HCT116 (cell line): ENCODE results near the gene CSTF2T. TPM values are rescaled to one million over a fixed set of nuclear protein-coding genes. Genes with fewer than 3 reads are reported as not detected.

Source experiments
- ATAC-seq: fragments of 200-7000 bp; cut with Tn5 transposase; 2 replicates; pipeline ENCODE4 v1.9.1; 2020; ENCODE audit warnings: mild to moderate bottlenecking, moderate library complexity
- BruUV-seq: library from RNA; stranded (reverse); fragments of 400-500 nt; replicated peaks from 2 replicates; lab custom pipeline; 2021; lab: Mats Ljungman, UMichigan
- CTCF ChIA-PET: fragments of 300-600 bp; sonication (Branson Sonifier 250); formaldehyde crosslinking; loops from one replicate; lab custom pipeline; 2021; ENCODE audit warnings: antibody characterized with exemption; lab: Charles Lee
- POLR2A ChIA-PET: fragments of 300-600, 350-600 bp; sonication (Branson Sonifier 250); formaldehyde crosslinking; loops from one replicate; lab custom pipeline; 2021; ENCODE audit warnings: antibody characterized with exemption; lab: Charles Lee
- RAD21 ChIA-PET, 2 experiments: fragments of 300-600 bp; sonication (Branson Sonifier 250); formaldehyde crosslinking; loops; one replicate each; lab custom pipeline; 2023; ENCODE audit warnings: low total read pairs in 2 of 2; ENCODE audit not compliant: uncharacterized antibody in 2 of 2, unreplicated experiment in 2 of 2, low non-redundant PET in 1 of 2; lab: Charles Lee
- DNase-seq: peaks from one replicate; pipeline ENCODE4 v3.0.0-alpha.2; 2010; ENCODE audit warnings: low read depth, low spot score
- H2AFZ ChIP-seq: fragments of 200-600 bp; shearing (Covaris generic), sonication (generic); 2 replicates; pipeline ENCODE4 v1.6.1; 2017; ENCODE audit warnings: low read depth, mixed run types, mixed read lengths, antibody characterized with exemption, low read length; ENCODE audit not compliant: poor library complexity, severe bottlenecking
- H3K27ac ChIP-seq: 2 replicates; pipeline ENCODE4 v1.5.1; 2012; ENCODE audit warnings: low read depth, low read length
- H3K27me3 ChIP-seq: fragments of 200-600 bp; sonication (generic); 2 replicates; pipeline ENCODE4 v1.6.1; 2016; ENCODE audit warnings: mixed run types, low read length, mixed read lengths; ENCODE audit not compliant: insufficient read depth
- H3K36me3 ChIP-seq, 2 experiments: fragments of 200-500 bp in 1 of 2; fragments of 200-600 bp in 1 of 2; sonication (Bioruptor generic) in 1 of 2; sonication (generic) in 1 of 2; 2 replicates each; pipeline versions ENCODE4 v1.5.1 to v1.6.1; 2014 to 2016; ENCODE audit warnings: low read length in 2 of 2, inconsistent platforms in 1 of 2, mixed read lengths in 1 of 2, mixed run types in 1 of 2; ENCODE audit not compliant: insufficient read depth in 2 of 2, control insufficient read depth in 1 of 2
- H3K4me1 ChIP-seq, 2 experiments: fragments of 200-600 bp in 1 of 2; sonication (generic) in 1 of 2; 2 replicates each; pipeline versions ENCODE4 v1.5.1 to v1.6.1; 2012 to 2017; ENCODE audit warnings: low read length in 2 of 2, inconsistent platforms in 1 of 2, mild to moderate bottlenecking in 1 of 2, mixed read lengths in 1 of 2, mixed run types in 1 of 2, moderate library complexity in 1 of 2; ENCODE audit not compliant: insufficient read depth in 2 of 2, control insufficient read depth in 1 of 2
- H3K4me2 ChIP-seq: fragments of 200-600 bp; sonication (generic); 2 replicates; pipeline ENCODE4 v1.6.1; 2017; ENCODE audit warnings: mixed run types, low read length, mixed read lengths
- H3K4me3 ChIP-seq, 2 experiments: fragments of 200-600 bp in 1 of 2; sonication (generic) in 1 of 2; replicated peaks in 1 of 2; 2 replicates each; pipeline ENCODE4 v1.5.1; 2011 to 2016; ENCODE audit warnings: low read length in 2 of 2, control low read depth in 1 of 2, low read depth in 1 of 2, mild to moderate bottlenecking in 1 of 2, mixed read lengths in 1 of 2, mixed run types in 1 of 2
- H3K79me2 ChIP-seq: fragments of 200-600 bp; sonication (generic); 2 replicates; pipeline ENCODE4 v1.6.1; 2017; ENCODE audit warnings: mild to moderate bottlenecking, mixed run types, low read length, moderate library complexity, mixed read lengths; ENCODE audit not compliant: insufficient read depth
- H3K9ac ChIP-seq: fragments of 200-600 bp; sonication (generic); 2 replicates; pipeline ENCODE4 v1.6.1; 2016; ENCODE audit warnings: low read length, mixed read lengths
- H3K9me2 ChIP-seq: fragments of 200-600 bp; sonication (generic), shearing (Covaris generic); 2 replicates; pipeline ENCODE4 v1.6.1; 2017; ENCODE audit warnings: mixed run types, mild to moderate bottlenecking, moderate library complexity; ENCODE audit not compliant: insufficient read depth
- H3K9me3 ChIP-seq, 2 experiments: fragments of 200-500 bp in 1 of 2; fragments of 200-600 bp in 1 of 2; sonication (Bioruptor generic) in 1 of 2; sonication (generic) in 1 of 2; 2 replicates each; pipeline ENCODE4 v1.6.1; 2014 to 2017; ENCODE audit warnings: low read length in 2 of 2, mixed read lengths in 2 of 2, inconsistent platforms in 1 of 2, low read depth in 1 of 2, mild to moderate bottlenecking in 1 of 2, mixed run types in 1 of 2, moderate library complexity in 1 of 2; ENCODE audit not compliant: control insufficient read depth in 1 of 2, insufficient read depth in 1 of 2
- H4K20me1 ChIP-seq: fragments of 200-600 bp; sonication (generic), shearing (Covaris generic); 2 replicates; pipeline ENCODE4 v1.6.1; 2017; ENCODE audit warnings: mixed run types, mild to moderate bottlenecking, moderate library complexity; ENCODE audit not compliant: insufficient read depth
- CBX3 ChIP-seq: IDR thresholded peaks from 2 replicates; pipeline ENCODE4 v1.6.1; 2012; ENCODE audit warnings: low read depth
- CEBPB ChIP-seq: IDR thresholded peaks from 2 replicates; pipeline ENCODE4 v1.6.1; 2012; ENCODE audit warnings: low read depth
- CTCF ChIP-seq, 3 experiments: fragments of 200-600 bp in 1 of 3; sonication (generic) in 1 of 3; IDR thresholded peaks in 2 of 3; conservative IDR thresholded peaks in 1 of 3; 2 replicates each; pipeline ENCODE4 v1.5.1; 2012 to 2017; ENCODE audit warnings: low read depth in 2 of 3, low read length in 2 of 3, antibody characterized with exemption in 1 of 3, borderline replicate concordance in 1 of 3, control low read depth in 1 of 3, mild to moderate bottlenecking in 1 of 3, mixed read lengths in 1 of 3, mixed run types in 1 of 3, moderate library complexity in 1 of 3; ENCODE audit not compliant: insufficient read depth in 1 of 3
- EGR1 ChIP-seq: IDR thresholded peaks from 2 replicates; pipeline ENCODE4 v1.6.1; 2012; ENCODE audit warnings: low read depth
- EZH2 ChIP-seq: fragments of 200-600 bp; sonication (generic); IDR thresholded peaks from 2 replicates; pipeline ENCODE4 v1.6.1; 2017; ENCODE audit warnings: antibody characterized with exemption, mixed run types
- EZH2phosphoT487 ChIP-seq: fragments of 200-600 bp; IDR thresholded peaks from 2 replicates; pipeline ENCODE4 v1.6.1; 2018; ENCODE audit warnings: antibody characterized with exemption, borderline replicate concordance
- JUND ChIP-seq: IDR thresholded peaks from 2 replicates; pipeline ENCODE4 v1.6.1; 2012
- POLR2A ChIP-seq: IDR thresholded peaks from 2 replicates; pipeline ENCODE4 v1.7.0; 2011; ENCODE audit warnings: borderline replicate concordance; ENCODE audit not compliant: insufficient read depth, insufficient read length; ENCODE audit errors: extremely low read depth
- RAD21 ChIP-seq: IDR thresholded peaks from 2 replicates; pipeline ENCODE4 v1.6.1; 2012; ENCODE audit warnings: low read depth, mild to moderate bottlenecking
- SIN3A ChIP-seq: IDR thresholded peaks from 2 replicates; pipeline ENCODE4 v1.6.1; 2012; ENCODE audit warnings: low read depth
- SRF ChIP-seq: IDR thresholded peaks from 2 replicates; pipeline ENCODE4 v1.6.1; 2012; ENCODE audit warnings: low read depth
- TCF7L2 ChIP-seq: IDR thresholded peaks from 2 replicates; pipeline ENCODE4 v1.7.0; 2011; ENCODE audit warnings: borderline replicate concordance, inconsistent platforms; ENCODE audit not compliant: insufficient read depth, insufficient read length; ENCODE audit errors: extremely low read depth
- YY1 ChIP-seq: IDR thresholded peaks from 2 replicates; pipeline ENCODE4 v1.6.1; 2011; ENCODE audit warnings: low read length, low read depth, moderate library complexity, mild to moderate bottlenecking; ENCODE audit not compliant: insufficient replicate concordance; ENCODE audit errors: extremely low read depth
- ZBTB33 ChIP-seq: IDR thresholded peaks from 2 replicates; pipeline ENCODE4 v1.6.1; 2011; ENCODE audit warnings: mild to moderate bottlenecking, low read length, moderate library complexity; ENCODE audit not compliant: insufficient replicate concordance; ENCODE audit errors: extremely low read depth
- intact Hi-C: fragments of 100-400 bp; cut with micrococcal nuclease; formaldehyde crosslinking; loops from 2 replicates; pipeline ENCODE4 v1.10.0; 2022
- total RNA-seq: library from RNA; stranded (reverse); gene quantifications from one replicate; pipeline ENCODE4 v1.2.1, GENCODE V29; 2021; ENCODE audit not compliant: unreplicated experiment

The CSTF2T gene
- total RNA-seq, 1 experiment from 2014 or later, result 18.5 TPM

GRCh38 chr10:51672039-51672535, 27.3 kb downstream of the CSTF2T start (continued):
- TF ChIP-seq SRF, result no peak

- Histone ChIP-seq H3K79me2 (no peaks in the 10 kb centered on the region), H4K20me1 (no peaks in the 10 kb centered on the region), H3K4me1 (no peaks in the 10 kb centered on the region), H3K36me3 (no peaks in the 10 kb centered on the region)
- intact Hi-C loops, result no loop called here
- CTCF ChIA-PET, result no interaction called here
- ATAC-seq, result no peak
- no peak for TF ChIP-seq CEBPB
- no peak for TF ChIP-seq CTCF (IDR thresholded peaks at IDR 0.05 in 2 of 3, conservative IDR thresholded peaks at IDR 0.05 in 1 of 3; ENCODE audit: borderline replicate concordance in 1 of 3, insufficient read depth in 1 of 3, low read depth in 2 of 3, low read length in 2 of 3)
- no peak for TF ChIP-seq YY1
- no peak for TF ChIP-seq TCF7L2
- no peak for TF ChIP-seq EGR1
- no peak for TF ChIP-seq POLR2A
- no peak for TF ChIP-seq ZBTB33
- no peak for TF ChIP-seq RAD21
- TF ChIP-seq EZH2phosphoT487, result no peak
- no peak for TF ChIP-seq JUND
- no peak for TF ChIP-seq SIN3A
- no peak for TF ChIP-seq EZH2
- no peak for TF ChIP-seq SRF
- no peak for TF ChIP-seq CBX3
- TF ChIP-seq, all 23 proteins: peak for 0
- H3K4me3 ChIP-seq, result no peak overlapping the region
- no peak overlapping the region for H2AFZ ChIP-seq
- no peak overlapping the region for H3K27ac ChIP-seq
- POLR2A ChIA-PET, result no interaction called here
- no peak overlapping the region for H3K4me2 ChIP-seq
- no TSS peak for BruUV-seq
- RAD21 ChIA-PET, result no interaction called here
- H3K27me3 ChIP-seq, result no peaks in the 10 kb centered on the region
- no peaks in the 10 kb centered on the region for H3K9me2 ChIP-seq
- no peaks in the 10 kb centered on the region for H3K9me3 ChIP-seq
- no peak overlapping the region for H3K9ac ChIP-seq
- DNase-seq, result no peak
Measured at GRCh38 chr10:51669041-51669440, 30.4 kb downstream of the CSTF2T start.
